ENCODE results near the gene RNF43. TPM values are rescaled to one million over a fixed set of nuclear protein-coding genes. Genes with fewer than 3 reads are reported as not detected.

The RNF43 gene
- total RNA-seq, 4 donors from 2014 or later: 2.1 to 5.2 (median 4.3) TPM

- Histone ChIP-seq H3K27ac (no peak overlapping the region), H3K9me3 (no peaks in the 10 kb centered on the region), H3K4me1 (no peaks in the 10 kb centered on the region), H3K4me3 (replicated peaks in 1 of 3) (no peak overlapping the region), H3K27me3 (no peaks in the 10 kb centered on the region), H3K36me3 (no peaks in the 10 kb centered on the region)
- DNase-seq: no peak
- intact Hi-C loops (cut with DNase I): no loop called here
- TF ChIP-seq POLR2A (IDR thresholded peaks at IDR 0.05) (no peak), CTCF (IDR thresholded peaks at IDR 0.05) (no peak)
- WGBS, 2 donors: 93 to 95% methylated on average over 5 of the region's 5 CpGs
These were observed 36.9 kb downstream of the RNF43 start for GRCh38 chr17:58380207-58381123.

GRCh38 chr17:58379511-58379824, 37.9 kb downstream of the RNF43 start:
- no peaks in the 10 kb centered on the region for H3K36me3 ChIP-seq
- DNase-seq: no peak
- TF ChIP-seq POLR2A (IDR thresholded peaks at IDR 0.05) (no peak), CTCF (IDR thresholded peaks at IDR 0.05) (no peak)
- no peak overlapping the region for H3K27ac ChIP-seq
- intact Hi-C loops (cut with DNase I): loop anchor here (10.0 kb wide), 1 partner anchor 55 kb away; the partner anchor contains the start of gene TSPOAP1
- H3K27me3 ChIP-seq: no peaks in the 10 kb centered on the region
- no peaks in the 10 kb centered on the region for H3K9me3 ChIP-seq
- WGBS, 2 donors: 79 to 80% methylated on average over 3 of the region's 3 CpGs
- H3K4me3 ChIP-seq (replicated peaks in 1 of 3): no peak overlapping the region
- no peaks in the 10 kb centered on the region for H3K4me1 ChIP-seq

- TF ChIP-seq CTCF (IDR thresholded peaks at IDR 0.05): no peak
- TF ChIP-seq POLR2A (IDR thresholded peaks at IDR 0.05): no peak
- H3K4me1 ChIP-seq: no peaks in the 10 kb centered on the region
- no peaks in the 10 kb centered on the region for H3K9me3 ChIP-seq
- no peak overlapping the region for H3K27ac ChIP-seq
- intact Hi-C loops (cut with DNase I): loop anchor here (10.0 kb wide), 1 partner anchor 54 kb away; the partner anchor contains the start of gene TSPOAP1
- H3K36me3 ChIP-seq: no peaks in the 10 kb centered on the region
- WGBS, 2 donors: 72 to 82% methylated on average over 8 of the region's 8 CpGs
- no peak overlapping the region for H3K4me3 ChIP-seq (replicated peaks in 1 of 3)
- H3K27me3 ChIP-seq: no peaks in the 10 kb centered on the region
- no peak for DNase-seq
These were observed 38.4 kb downstream of the RNF43 start for GRCh38 chr17:58378733-58379510.

- no peaks in the 10 kb centered on the region for H3K36me3 ChIP-seq
- no peaks in the 10 kb centered on the region for H3K27me3 ChIP-seq
- DNase-seq: no peak
- 89 to 91% methylated on average over 5 of the region's 5 CpGs for WGBS, 2 donors
- no peak overlapping the region for H3K27ac ChIP-seq
- no peaks in the 10 kb centered on the region for H3K4me1 ChIP-seq
- TF ChIP-seq CTCF (IDR thresholded peaks at IDR 0.05) (no peak), POLR2A (IDR thresholded peaks at IDR 0.05) (no peak)
- H3K4me3 ChIP-seq (replicated peaks in 1 of 3): no peak overlapping the region
- H3K9me3 ChIP-seq: no peaks in the 10 kb centered on the region
- intact Hi-C loops (cut with DNase I): loop anchor here (10.0 kb wide), 1 partner anchor 53 kb away; the partner anchor contains the start of gene TSPOAP1
These were observed 39.7 kb downstream of the RNF43 start for GRCh38 chr17:58377661-58378060.
